Limb (tissue), 2 donors: ENCODE data around the gene SLC11A2.

Experiments used
- DNase-seq, 2 donors: peaks; one replicate each; pipeline ENCODE4 v3.0.0-alpha.2; 2016; ENCODE audit errors: extremely low spot score in 2 of 2

Gene SLC11A2

GRCh38 chr12:51025836-51026638, at the start of gene SLC11A2:
TSS of gene SLC11A2 (minus strand) at chr12:51026384. CDS start at chr12:51010728, 15,656 bp downstream.
- peak; percentile 94 to 95 for DNase-seq

- DNase-seq, result no peak
Measured at GRCh38 chr12:51075390-51075789, 49.2 kb upstream of the SLC11A2 start.

DNA sequence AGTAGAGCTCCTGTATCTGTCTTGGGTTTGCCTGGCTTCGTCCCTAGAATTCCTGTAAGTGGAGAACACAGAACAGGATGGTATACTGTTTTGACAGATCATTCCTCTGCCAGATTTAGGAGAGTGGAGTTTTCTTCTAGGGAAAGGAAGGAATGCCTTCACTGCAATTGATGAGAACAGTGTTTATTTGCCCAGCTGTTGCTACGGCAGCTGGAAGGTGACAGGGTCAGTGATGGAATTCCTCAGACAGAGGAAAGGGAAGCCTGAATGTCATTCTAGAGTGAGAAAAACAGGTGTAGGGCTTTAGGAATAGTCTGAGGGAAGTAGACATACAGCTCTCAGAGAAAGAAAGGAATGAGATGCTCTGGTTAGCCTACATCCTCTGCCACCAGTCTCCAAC, 45.5 kb upstream of the SLC11A2 start:
- peak in 1 of 2 donors; percentile 50 for DNase-seq

DNA sequence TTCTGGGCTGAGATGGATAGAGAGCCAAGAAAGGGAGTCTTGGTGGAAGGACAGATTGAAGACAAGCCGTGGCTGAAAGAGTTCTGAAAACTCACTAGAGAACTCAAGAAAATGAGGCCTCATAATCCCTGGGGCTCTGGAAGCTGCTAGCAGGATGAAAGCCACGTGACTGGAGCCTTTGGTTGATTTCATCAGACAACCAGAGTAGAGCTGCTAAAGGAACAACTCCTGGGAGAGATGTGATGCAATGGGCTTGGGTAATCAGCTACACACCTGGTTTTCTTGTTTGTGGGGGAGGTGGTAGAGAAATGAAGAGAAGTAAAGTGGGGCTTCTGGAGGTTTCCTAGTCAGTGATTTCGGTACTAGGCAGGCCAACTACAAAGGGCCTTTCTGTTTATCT, 43.8 kb upstream of the SLC11A2 start:
- DNase-seq, result no peak

DNA sequence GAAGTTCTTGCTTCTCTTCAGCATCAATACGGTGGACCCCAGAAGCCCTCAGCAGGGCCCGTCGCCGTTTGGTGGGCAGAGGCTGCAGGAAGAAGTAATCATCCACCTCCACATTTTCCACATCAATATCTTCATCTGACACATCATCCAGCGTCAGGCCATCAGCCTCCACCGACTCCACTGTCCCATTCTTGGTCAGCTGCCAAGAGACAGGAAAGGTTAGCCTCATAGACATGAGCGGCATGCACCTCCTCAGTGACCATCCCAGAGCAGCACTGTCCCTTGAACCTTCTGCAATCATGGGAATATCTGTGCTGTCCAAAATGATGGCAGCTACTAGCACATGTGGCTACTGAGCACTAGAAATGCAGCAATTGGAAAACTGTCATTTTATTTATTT, 41.6 kb upstream of the SLC11A2 start:
- no peak for DNase-seq

GRCh38 chr12:51067229-51067628, 41.0 kb upstream of the SLC11A2 start:
- DNase-seq, result no peak

DNA sequence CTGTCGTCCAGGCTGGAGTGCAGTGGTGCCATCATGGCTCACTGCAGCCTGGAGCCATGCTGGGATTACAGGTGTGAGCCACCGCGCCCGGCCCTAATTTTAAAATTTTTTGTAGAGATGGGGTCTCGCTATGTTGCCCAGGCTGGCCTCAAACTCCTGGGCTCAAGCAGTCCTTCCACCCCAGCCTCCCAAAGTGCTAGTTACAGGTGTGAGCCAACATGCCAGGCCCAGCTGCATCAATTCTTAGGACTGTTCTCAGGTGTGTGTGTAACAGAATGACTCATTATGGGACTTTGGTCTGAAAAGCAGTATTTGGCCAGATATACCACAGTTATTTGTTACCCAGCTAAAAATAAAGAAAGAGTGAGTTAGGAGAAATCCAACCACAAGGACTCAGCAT, 39.3 kb upstream of the SLC11A2 start:
- no peak for DNase-seq

DNA sequence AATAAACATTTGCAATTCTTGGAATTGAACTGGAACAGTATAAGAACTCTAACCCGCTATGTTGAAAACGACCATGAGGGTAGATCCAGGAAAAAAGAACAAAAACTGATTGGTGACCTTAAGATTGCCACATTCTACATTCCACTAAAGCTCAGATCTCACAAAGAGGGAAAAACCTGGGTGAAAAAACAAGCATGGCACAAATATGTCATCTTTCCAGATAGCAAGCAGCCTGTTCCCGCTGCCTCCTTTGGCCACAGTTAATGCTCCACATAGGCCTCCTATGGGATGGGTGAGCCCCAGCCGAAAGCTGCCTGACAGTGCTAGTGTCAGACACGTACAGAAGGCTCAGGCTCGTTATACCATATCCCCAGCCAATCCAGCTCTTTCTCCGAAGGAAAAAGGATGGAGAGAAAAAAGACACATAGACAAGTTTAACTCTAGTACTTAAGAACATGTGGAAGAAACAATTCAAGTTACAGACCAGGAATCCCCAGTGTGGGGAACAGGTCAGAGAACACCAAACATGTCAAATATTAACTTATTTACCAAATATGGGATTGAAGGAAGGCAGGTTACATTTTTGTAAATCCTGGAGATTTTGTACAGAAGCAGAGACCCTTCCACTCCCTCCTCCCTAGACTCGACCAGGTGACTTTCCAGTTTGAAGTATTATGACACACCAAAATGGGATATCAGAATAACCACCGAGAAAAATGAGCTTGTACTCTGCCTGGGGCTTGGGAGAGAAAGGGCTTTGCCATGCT, 36.6 kb upstream of the SLC11A2 start:
- no peak for DNase-seq

DNA sequence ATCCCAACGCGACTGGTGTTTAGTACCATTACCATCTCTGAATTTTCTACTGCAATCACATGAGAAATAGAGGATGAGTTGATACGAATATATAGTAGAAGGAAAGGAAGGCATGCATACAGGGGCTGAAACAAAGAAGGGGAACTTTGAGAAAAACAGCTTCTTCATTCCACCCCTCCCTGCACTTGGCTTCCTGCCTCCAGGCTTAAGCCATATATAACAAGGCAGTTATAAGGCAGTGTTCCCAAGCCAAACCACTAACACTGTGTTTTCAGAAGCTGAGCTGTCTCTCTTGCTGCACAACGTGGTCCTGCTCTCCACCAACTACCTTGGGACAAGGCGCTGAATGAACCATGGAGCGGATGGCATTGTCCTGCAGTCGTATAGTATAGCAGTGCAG, 32.9 kb upstream of the SLC11A2 start:
- no peak for DNase-seq

GRCh38 chr12:51056242-51056641, 30.1 kb upstream of the SLC11A2 start:
- no peak for DNase-seq

GRCh38 chr12:51055060-51055459, 28.9 kb upstream of the SLC11A2 start:
- no peak for DNase-seq

DNA sequence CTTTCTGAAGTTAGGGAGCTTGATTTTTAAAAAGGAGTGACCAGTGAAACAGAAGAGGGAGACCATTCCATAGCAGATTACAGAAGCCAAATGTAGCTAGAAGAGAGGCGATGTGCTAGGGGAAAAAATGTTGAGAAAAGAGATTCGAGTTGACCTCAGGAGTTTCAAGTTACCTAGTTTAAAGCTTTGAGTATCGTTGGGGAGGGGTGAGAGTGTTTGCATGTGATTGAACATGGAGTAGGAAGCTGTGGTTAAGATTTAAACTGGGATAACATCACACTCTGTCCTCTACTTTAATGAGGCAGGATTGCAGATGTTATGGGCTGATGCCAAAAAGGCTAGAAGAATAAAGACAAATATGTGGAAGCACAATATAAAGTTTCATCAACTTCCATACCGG, 25.6 kb upstream of the SLC11A2 start:
- DNase-seq, result no peak

- DNase-seq, result no peak
Measured at GRCh38 chr12:51049525-51049924, 23.3 kb upstream of the SLC11A2 start.

DNA sequence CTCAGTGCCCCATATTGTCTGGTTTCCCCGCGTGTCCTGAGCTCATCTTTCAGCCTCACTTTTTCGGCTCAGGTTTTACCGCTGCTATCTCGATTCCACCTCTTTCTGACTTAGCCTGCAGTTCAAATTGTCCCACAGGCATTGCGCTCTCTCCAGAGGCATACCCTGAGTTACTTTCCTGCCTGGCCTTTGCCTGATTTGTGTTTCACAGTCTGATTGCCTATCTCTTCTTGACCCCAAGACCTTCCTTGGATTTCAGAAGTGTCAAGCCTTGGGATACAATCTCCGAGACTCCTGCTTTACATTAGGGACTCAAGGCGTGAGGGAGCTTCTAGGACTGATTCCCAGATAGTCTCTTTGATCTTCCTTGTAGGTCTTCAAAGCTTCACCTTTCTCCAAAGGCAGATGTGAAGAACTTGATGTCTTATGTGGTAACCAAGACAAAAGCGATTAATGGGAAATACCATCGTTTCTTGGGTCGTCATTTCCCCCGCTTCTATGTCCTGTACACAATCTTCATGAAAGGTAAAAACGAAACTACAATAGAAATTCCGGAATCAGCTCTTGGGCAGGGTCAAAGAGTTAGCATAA, 22.6 kb upstream of the SLC11A2 start:
- DNase-seq, result no peak

GRCh38 chr12:51047655-51048540, 21.7 kb upstream of the SLC11A2 start, which contains the start of gene LETMD1:
TSS of gene LETMD1 (plus strand) at chr12:51048327. CDS start at chr12:51048357, 30 bp downstream.
- DNase-seq, result peak; percentile 95 to 99

GRCh38 chr12:51036279-51036678, 10.1 kb upstream of the SLC11A2 start:
- DNase-seq, result no peak

DNA sequence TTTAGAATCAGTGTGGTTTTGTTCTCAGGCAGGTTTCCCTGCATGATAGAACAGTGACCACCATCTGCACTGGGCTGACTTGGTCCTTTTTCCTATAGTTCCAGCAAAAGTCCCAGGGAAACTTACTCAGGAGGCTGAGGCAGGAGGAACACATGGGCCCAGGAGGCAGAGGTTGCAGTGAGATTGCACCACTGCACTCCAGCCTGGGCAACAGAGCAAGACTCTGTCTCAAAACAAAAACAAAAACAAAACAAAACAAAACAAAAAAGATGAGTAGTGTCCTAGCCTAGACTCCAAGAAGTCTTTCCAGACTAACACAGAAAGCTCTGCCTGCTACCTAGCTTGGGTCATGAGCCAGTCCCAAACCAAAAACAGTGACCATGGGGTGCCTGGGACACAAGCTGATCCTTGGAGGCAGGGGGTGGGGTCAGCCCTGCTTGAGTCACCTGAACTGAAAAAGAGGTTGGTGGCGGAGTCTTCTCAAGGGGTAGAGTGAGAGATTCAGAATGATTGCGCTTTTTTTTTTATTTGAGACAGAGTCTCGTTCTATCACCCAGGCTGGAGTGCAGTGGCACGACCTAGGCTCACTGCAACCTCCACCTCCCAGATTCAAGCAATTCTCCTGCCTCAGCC, 7.4 kb upstream of the SLC11A2 start:
- DNase-seq, result no peak

- no peak for DNase-seq
Measured at GRCh38 chr12:51033048-51033447, 6.9 kb upstream of the SLC11A2 start.

DNA sequence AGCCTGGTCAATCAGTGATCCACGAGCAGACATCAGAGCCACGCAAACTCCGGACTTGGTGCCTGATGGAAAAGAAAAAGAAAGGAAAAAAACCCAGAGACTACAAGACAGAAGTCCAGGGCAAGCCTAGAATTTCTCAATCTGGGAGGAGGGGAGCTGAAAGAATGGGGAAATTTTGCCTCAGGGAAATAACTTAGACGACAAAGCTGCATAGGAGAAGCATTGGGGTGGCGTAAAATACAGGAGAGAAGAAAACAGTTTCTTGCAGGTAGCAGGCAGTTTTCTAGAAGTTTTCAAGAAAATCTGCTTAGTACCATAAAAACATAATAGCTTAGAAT, 2.6 kb upstream of the SLC11A2 start:
- no peak for DNase-seq

DNA sequence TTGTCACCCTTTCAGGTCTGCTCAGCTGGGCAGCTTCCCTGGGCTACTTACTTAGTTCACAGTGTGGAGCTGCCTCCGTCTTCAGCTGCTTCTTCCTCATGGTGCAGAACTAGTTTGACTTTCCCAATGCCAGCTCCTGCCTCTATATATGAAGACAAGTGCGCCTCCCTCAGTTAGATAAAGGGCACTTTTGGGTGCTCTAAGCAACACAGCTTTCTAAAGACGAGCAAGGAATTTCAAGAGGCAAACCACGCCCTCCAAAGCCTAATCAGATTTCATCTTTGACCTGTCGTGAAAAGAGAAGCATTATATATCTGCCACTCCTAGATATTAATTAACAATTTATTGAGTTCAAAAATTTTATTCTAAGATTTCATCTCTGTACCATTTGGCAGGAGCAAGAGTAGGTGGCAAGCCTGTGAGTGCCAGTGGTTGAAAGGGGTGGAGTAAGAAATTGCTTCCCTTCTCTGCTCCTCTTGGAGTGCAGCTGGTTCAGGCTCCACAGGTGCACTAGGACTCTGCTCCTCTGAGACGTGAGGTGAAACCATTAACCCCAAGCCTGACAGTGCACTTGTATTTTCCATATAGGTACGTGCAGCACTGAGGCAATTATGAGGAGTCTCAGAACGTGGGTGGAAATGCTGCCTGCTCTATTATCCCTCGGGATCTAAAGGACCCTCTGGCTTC, 2.1 kb upstream of the SLC11A2 start:
- no peak for DNase-seq
